WERI-Rb-1 (cell line): ENCODE data around the gene RAB26.

Source experiments
- DNase-seq: peaks from one replicate; pipeline ENCODE4 v3.0.0-alpha.2; 2020
- H3K27ac ChIP-seq: fragments of 250-450 bp; sonication (Bioruptor Pico); 2 replicates; pipeline ENCODE4 v1.5.1; 2020; ENCODE audit warnings: mild to moderate bottlenecking, moderate library complexity
- H3K27me3 ChIP-seq: fragments of 250-450 bp; sonication (Bioruptor Pico); 2 replicates; pipeline ENCODE4 v1.5.1; 2021; ENCODE audit warnings: mild to moderate bottlenecking, low read depth, moderate library complexity; ENCODE audit not compliant: insufficient read depth, severe bottlenecking
- H3K36me3 ChIP-seq: fragments of 250-450 bp; sonication (Bioruptor Pico); 2 replicates; pipeline ENCODE4 v1.5.1; 2020; ENCODE audit warnings: mild to moderate bottlenecking, moderate library complexity
- H3K4me3 ChIP-seq: 2 replicates; pipeline ENCODE4 v1.5.1; 2011; ENCODE audit warnings: low read depth, mild to moderate bottlenecking, control low read depth, low read length
- H3K9me3 ChIP-seq: fragments of 250-450 bp; sonication (Bioruptor Pico); 2 replicates; pipeline ENCODE4 v1.5.1; 2021; ENCODE audit warnings: mild to moderate bottlenecking, moderate library complexity; ENCODE audit not compliant: severe bottlenecking
- TF ChIP-seq, protein P1 (sequence below): IDR thresholded peaks from 2 replicates; pipeline ENCODE4 v1.5.1; 2011; ENCODE audit warnings: low read depth, mild to moderate bottlenecking, control low read depth, inconsistent platforms, low read length

RAB26 gene

DNA sequence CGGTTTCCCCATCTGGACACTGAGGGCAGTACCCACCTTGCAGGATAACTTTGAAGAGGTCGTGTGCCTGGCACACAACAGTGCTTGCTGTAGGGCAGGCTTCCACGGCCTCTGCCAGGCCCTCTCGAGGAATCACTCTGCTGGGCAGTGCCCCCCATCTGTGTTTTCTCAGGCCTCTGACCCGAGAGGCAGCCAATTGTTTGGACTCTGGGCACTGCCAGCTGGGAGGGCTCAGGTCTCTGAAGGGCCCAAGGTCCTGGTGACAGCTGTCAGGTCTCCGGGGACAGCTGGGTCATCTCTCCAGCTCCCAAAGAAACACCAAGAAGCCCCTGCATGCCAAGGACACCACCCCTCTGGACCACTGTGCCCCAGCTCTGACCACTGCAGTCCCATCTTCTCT, 1.0 kb upstream of the RAB26 start:
- Histone ChIP-seq H3K36me3 (peaks cover 22% of the 10 kb centered on the region), H3K27me3 (no peaks in the 10 kb centered on the region), H3K27ac (peak overlapping the region; percentile 97), H3K9me3 (no peaks in the 10 kb centered on the region), H3K4me3 (peak overlapping the region; percentile 58)
- no peak for DNase-seq
- TF ChIP-seq, protein P1, sequence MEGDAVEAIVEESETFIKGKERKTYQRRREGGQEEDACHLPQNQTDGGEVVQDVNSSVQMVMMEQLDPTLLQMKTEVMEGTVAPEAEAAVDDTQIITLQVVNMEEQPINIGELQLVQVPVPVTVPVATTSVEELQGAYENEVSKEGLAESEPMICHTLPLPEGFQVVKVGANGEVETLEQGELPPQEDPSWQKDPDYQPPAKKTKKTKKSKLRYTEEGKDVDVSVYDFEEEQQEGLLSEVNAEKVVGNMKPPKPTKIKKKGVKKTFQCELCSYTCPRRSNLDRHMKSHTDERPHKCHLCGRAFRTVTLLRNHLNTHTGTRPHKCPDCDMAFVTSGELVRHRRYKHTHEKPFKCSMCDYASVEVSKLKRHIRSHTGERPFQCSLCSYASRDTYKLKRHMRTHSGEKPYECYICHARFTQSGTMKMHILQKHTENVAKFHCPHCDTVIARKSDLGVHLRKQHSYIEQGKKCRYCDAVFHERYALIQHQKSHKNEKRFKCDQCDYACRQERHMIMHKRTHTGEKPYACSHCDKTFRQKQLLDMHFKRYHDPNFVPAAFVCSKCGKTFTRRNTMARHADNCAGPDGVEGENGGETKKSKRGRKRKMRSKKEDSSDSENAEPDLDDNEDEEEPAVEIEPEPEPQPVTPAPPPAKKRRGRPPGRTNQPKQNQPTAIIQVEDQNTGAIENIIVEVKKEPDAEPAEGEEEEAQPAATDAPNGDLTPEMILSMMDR: no peak

DNA sequence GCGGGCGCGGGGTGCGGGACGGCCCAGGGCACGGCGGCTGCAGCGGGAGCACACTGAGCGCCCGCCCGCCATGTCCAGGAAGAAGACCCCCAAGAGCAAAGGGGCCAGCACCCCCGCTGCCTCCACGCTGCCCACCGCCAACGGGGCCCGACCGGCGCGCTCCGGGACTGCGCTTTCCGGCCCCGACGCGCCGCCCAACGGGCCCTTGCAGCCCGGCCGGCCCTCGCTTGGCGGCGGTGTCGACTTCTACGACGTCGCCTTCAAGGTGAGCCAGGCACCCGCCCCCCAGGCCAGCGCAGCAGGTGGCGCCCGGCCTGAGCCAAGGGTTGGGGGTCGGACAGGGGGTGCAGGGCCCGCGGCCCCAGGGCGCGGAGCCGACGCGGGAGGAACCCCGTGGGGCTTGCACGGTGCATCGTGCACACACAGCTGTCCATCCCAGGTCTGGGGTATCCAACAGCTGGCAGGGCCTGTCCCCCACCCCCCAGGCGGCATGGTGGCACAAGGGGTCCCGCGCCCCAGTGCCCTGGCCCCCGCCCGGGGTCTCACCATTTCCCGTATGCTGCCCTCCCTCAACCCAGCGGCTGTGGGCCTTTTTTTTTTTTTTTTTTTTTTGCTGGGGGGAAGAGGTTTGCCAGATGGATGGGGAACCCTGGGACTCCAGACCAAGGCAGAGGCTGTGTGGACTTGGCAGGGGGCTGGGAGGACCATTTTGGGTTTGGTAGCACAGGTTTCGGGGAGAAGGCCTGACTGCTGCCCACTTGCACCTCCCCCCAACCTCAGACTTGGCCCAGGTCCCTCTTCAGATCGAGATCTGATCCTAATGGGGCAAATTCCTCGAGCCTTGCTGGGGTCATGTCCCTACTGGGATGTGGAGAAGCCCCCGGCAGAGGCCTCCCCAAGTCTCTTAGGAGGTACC, 547 bp downstream of the RAB26 start:
- peak overlapping the region; percentile 97 for H3K27ac ChIP-seq
- no peaks in the 10 kb centered on the region for H3K9me3 ChIP-seq
- H3K36me3 ChIP-seq: peaks cover 38% of the 10 kb centered on the region
- H3K27me3 ChIP-seq: no peaks in the 10 kb centered on the region
- no peak for DNase-seq
- H3K4me3 ChIP-seq: peak overlapping the region; percentile 82
- TF ChIP-seq, protein P1: no peak

DNA sequence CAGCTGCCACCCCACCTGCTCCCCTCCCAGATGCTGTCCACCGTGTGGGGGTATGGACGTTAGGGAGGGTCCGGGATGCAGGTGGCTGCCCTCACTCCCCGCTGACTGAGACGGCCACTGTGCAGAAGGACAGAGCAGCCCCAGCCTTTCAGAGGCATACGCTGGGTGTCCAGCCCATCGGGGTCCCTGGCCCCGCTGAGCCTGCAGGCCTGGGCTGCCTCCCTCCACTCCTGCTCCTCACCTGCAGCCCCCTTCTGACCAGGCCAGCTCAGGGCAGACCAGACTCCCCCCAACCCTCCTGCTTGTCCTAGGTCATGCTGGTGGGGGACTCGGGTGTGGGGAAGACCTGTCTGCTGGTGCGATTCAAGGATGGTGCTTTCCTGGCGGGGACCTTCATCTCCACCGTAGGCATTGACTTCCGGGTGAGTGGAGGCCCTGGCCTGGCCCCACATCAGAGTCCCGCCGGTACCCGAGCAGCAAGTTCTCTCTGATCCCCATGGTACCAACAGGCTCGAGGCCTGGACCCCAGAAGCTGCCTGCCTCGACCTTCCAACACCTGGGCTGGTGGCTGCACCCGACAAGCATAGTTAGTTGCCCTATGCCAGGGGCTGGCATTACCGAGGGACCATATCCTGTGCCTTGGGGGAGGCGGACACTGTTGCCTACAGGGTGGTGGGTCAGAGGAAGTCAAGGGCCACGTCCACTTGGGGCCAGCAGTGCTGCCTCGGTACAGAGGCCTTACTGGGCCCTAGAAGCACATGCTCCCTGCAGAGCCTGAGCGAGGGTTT, 1.4 kb downstream of the RAB26 start:
- H3K27ac ChIP-seq: peak overlapping the region; percentile 97
- H3K4me3 ChIP-seq: peak overlapping the region; percentile 82
- no peaks in the 10 kb centered on the region for H3K9me3 ChIP-seq
- TF ChIP-seq, protein P1: no peak
- H3K36me3 ChIP-seq: peaks cover 46% of the 10 kb centered on the region
- no peak for DNase-seq
- no peaks in the 10 kb centered on the region for H3K27me3 ChIP-seq

DNA sequence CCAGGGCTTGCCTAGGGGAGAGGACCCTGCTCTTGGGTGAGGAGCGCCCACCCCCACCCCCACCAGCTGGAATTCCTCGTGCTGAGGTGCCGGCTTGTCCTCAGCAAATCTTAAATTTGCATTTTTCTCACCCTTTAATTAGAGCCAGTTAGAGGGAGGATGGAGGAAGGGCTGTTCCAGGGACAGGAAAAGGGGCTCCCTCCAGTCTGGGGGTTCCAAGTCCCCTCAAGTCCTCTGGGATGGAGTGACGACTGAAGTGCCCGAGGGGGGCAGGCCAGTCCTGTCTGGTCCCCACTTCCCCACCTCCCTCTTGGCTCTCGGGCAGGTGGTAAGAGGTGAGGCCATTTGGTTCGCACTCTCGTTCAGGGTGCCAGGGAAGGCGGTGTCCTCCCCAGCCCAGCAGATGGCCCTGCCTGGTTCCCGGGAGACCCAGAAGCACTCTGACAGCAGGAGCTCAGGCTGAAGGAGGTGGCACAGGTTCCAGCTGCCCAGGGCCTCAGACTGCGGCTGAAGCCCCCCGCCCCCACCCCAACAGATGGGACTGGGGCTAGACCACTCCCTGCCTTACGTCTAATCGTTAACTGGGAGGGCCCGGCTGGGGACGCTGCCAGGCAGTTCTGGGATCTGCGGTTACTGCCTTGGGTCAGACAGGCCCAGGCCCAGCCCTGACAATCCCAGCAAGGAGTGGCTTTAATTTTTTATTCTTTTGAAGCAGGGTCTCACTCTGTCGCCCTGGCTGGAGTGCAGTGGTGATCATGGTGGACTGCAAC, 2.2 kb downstream of the RAB26 start:
- DNase-seq: peak; percentile 98
- Histone ChIP-seq H3K9me3 (no peaks in the 10 kb centered on the region), H3K36me3 (peaks cover 49% of the 10 kb centered on the region), H3K27me3 (no peaks in the 10 kb centered on the region), H3K27ac (peak overlapping the region; percentile 97), H3K4me3 (peak overlapping the region; percentile 82)
- TF ChIP-seq, protein P1: peak; percentile 32; the same call in 1 of the 2 replicates

DNA sequence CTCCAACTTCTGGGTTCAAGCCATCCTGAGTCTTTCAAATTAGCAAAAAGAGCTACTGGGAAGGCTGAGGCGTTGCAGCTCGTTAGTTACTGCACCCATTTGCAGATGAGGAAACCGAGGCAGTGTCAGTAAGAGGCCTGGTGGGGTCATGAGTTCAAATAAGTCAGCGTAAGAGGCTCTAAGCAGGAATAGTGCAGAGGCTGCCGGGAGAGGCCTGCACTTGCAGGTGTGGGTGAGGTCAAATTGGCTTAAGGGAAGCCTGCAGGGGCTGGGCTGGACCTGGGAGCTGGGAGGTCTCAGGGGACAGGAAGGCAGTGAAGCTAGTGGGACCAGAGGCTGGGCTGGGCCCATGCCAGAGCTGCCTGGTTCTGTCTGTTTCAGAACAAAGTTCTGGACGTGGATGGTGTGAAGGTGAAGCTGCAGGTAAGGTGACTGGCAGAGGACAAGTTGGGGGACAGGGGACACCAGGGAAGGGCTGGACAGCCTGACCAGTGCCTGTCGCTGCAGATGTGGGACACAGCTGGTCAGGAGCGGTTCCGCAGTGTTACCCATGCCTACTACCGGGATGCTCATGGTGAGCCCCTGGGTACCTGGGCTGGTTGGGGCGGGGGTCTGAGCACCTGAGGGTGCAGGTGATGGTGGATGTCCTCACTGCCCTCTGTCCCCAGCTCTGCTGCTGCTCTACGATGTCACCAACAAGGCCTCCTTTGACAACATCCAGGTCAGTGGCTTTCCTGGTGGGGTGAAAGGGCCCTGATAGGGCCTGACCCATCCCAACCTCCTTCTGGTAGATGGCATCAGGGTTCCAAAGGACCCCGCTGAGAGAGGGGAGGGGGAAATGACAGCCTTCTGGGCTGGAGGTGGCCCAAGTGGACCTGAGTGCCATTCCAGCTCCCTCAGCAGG, 3.0 kb downstream of the RAB26 start:
- Histone ChIP-seq H3K9me3 (no peaks in the 10 kb centered on the region), H3K4me3 (peak overlapping the region; percentile 28), H3K27me3 (no peaks in the 10 kb centered on the region), H3K27ac (peak overlapping the region; percentile 97), H3K36me3 (peaks cover 49% of the 10 kb centered on the region)
- no peak for DNase-seq
- TF ChIP-seq, protein P1: no peak
